Endodermal cell (in vitro differentiated cells): ENCODE data around the gene FAIM2. TPM values are rescaled to one million over a fixed set of nuclear protein-coding genes. Genes with fewer than 3 reads are reported as not detected.

ENCODE experiments used
- DNase-seq: peaks from one replicate; pipeline ENCODE4 v3.0.0-alpha.2; 2017
- H3K27ac ChIP-seq: 2 replicates; pipeline ENCODE4 v1.5.1; 2013; ENCODE audit warnings: mild to moderate bottlenecking, low read depth, low read length, moderate library complexity
- H3K27me3 ChIP-seq: 2 replicates; pipeline ENCODE4 v1.6.1; 2013; ENCODE audit warnings: mild to moderate bottlenecking, low read length, moderate library complexity; ENCODE audit not compliant: insufficient read depth, control insufficient read depth, poor library complexity, severe bottlenecking
- H3K36me3 ChIP-seq: 2 replicates; pipeline ENCODE4 v1.7.0; 2013; ENCODE audit warnings: mild to moderate bottlenecking, low read length, moderate library complexity; ENCODE audit not compliant: control insufficient read depth, insufficient read depth
- H3K4me1 ChIP-seq: one replicate; pipeline ENCODE4 v1.7.0; 2013; ENCODE audit warnings: low read length; ENCODE audit not compliant: control insufficient read depth, insufficient read depth
- H3K4me3 ChIP-seq: 2 replicates; pipeline ENCODE4 v1.5.1; 2013; ENCODE audit warnings: mild to moderate bottlenecking, low read length, moderate library complexity
- H3K9ac ChIP-seq: 2 replicates; pipeline ENCODE4 v1.6.1; 2013; ENCODE audit warnings: mild to moderate bottlenecking, low read length, moderate library complexity; ENCODE audit not compliant: poor library complexity, severe bottlenecking; ENCODE audit errors: extremely low read depth
- H3K9me3 ChIP-seq: 2 replicates; pipeline ENCODE4 v1.6.1; 2013; ENCODE audit warnings: mild to moderate bottlenecking, low read length, moderate library complexity; ENCODE audit not compliant: control insufficient read depth
- H3K27ac Mint-ChIP-seq: 2 replicates; pipeline ENCODE4 v1.8.0; 2020; ENCODE audit warnings: mixed read lengths
- H3K27me3 Mint-ChIP-seq: 2 replicates; pipeline ENCODE4 v1.8.0; 2021; ENCODE audit warnings: mild to moderate bottlenecking, mixed read lengths; ENCODE audit not compliant: insufficient read depth
- H3K36me3 Mint-ChIP-seq: 2 replicates; pipeline ENCODE4 v1.8.0; 2020; ENCODE audit warnings: low read depth, mixed read lengths
- H3K4me1 Mint-ChIP-seq: 2 replicates; pipeline ENCODE4 v1.8.0; 2020; ENCODE audit warnings: mixed read lengths
- H3K4me3 Mint-ChIP-seq: 2 replicates; pipeline ENCODE4 v1.8.0; 2020; ENCODE audit warnings: mild to moderate bottlenecking, moderate library complexity, mixed read lengths
- H3K9me3 Mint-ChIP-seq: 2 replicates; pipeline ENCODE4 v1.8.0; 2020; ENCODE audit warnings: mild to moderate bottlenecking, mixed read lengths
- WGBS, 2 experiments: methylation state at CpG; one replicate each; pipeline versions ENCODE4 v1.1.5 to v1.1.7; 2013; ENCODE audit warnings: missing lambda C conversion rate in 2 of 2, mixed read lengths in 1 of 2; ENCODE audit not compliant: insufficient coverage in 1 of 2, insufficient read length in 1 of 2; 5-methylcytosine and 5-hydroxymethylcytosine counted together
- total RNA-seq, 2 donors: library from RNA; stranded (reverse); fragmentation: NEBNext Ultra II Directional in 1 of 2; extraction: Animal tissue kit (Norgen Biotek cat#: 25700) in 1 of 2; gene quantifications; 2 replicates in 1 of 2; 3 replicates in 1 of 2; pipeline ENCODE4 v1.2.1, GENCODE V29; 2021
- TF ChIP-seq, protein P1 (sequence below): fragments of 200-600 bp; sonication (generic); conservative IDR thresholded peaks from 2 replicates; pipeline ENCODE4 v1.5.0; 2021; ENCODE audit warnings: antibody characterized with exemption, mild to moderate bottlenecking

Gene FAIM2
- total RNA-seq, 2 donors from 2014 or later, result not detected

DNA sequence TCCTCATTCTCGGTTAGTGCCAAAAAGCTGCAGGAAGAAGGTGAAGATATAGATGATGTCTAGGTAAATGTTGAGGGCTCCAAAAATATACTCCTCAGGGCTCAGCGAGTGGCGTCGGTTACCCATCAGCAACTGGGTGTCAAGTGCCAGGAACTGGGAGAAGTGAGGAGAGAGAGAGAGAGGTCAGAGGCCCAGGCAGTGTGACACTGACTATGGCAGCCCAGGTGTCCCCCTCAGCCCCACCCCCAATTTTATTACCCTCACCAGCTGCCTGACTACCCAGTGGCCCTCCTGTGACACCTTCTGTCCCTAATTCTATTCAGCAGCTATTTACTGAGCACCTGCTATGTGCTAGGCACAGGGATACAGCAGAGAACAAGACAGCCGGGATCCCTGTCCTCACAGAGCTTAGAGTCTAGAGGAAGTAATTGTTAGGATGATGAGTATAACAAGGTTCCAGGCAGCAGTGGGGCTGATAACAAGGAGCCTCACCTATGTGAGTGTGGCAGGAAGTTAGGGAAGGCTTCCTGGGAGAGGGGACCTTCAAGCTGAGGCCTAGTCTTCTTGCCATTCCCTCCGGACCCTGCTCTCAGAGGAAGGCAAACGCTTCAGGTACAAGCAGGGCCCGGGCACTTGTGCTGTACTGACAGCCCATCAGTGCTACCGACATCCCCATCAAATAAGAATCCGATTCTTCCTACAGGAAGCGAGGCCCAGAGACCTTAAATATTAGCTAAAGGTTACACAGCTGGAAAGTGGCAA lies 33.0 kb downstream of the FAIM2 start:
- H3K27me3 Mint-ChIP-seq, result peaks cover 14% of the 10 kb centered on the region
- H3K36me3 ChIP-seq, result no peaks in the 10 kb centered on the region
- no peak overlapping the region for H3K4me3 Mint-ChIP-seq
- no peaks in the 10 kb centered on the region for H3K4me1 ChIP-seq
- TF ChIP-seq, protein P1, sequence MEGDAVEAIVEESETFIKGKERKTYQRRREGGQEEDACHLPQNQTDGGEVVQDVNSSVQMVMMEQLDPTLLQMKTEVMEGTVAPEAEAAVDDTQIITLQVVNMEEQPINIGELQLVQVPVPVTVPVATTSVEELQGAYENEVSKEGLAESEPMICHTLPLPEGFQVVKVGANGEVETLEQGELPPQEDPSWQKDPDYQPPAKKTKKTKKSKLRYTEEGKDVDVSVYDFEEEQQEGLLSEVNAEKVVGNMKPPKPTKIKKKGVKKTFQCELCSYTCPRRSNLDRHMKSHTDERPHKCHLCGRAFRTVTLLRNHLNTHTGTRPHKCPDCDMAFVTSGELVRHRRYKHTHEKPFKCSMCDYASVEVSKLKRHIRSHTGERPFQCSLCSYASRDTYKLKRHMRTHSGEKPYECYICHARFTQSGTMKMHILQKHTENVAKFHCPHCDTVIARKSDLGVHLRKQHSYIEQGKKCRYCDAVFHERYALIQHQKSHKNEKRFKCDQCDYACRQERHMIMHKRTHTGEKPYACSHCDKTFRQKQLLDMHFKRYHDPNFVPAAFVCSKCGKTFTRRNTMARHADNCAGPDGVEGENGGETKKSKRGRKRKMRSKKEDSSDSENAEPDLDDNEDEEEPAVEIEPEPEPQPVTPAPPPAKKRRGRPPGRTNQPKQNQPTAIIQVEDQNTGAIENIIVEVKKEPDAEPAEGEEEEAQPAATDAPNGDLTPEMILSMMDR, result no peak
- H3K9me3 Mint-ChIP-seq, result no peaks in the 10 kb centered on the region
- DNase-seq, result peak; percentile 37
- no peak overlapping the region for H3K9ac ChIP-seq
- H3K27ac ChIP-seq, result no peak overlapping the region
- peaks cover 5% of the 10 kb centered on the region for H3K4me1 Mint-ChIP-seq
- H3K4me3 ChIP-seq, result no peak overlapping the region
- WGBS, 2 experiments, result 92 to 93% methylated on average over 8 to 11 of the region's 11 CpGs
- H3K9me3 ChIP-seq, result no peaks in the 10 kb centered on the region
- H3K27ac Mint-ChIP-seq, result no peak overlapping the region
- no peaks in the 10 kb centered on the region for H3K36me3 Mint-ChIP-seq
- H3K27me3 ChIP-seq, result no peaks in the 10 kb centered on the region

DNA sequence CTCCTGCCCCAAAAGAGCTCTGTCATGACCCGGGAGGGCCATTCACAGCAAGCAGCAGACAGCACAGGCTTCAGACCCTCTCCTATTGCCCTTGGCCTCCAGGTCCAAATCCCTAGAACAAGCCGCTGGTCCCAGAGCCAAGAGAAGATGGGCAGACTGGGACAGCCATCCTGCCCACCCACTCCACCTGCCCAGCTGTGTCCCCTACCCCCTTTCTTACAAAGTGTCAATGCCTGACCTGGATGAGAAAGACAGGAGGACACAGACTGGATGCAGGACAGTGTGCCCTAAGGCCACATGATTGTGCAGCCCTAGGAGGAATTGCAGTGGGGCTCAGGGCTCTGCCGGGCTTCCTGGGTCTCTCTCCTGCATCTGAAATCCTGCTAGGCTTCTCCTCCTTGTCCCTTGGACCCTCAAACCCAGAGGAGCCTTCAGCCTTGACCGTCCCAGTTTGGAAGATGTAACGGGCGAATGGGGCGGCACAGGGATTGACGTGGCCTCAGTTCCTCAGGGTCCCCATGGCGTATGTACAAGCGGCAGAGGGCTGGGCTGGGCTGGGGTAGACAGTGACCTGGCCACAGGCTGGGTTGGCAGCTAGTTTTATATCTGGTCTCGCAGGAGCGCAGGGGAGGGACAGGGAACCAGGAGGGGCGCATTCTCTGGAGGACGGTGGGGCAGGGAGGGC lies 33.7 kb downstream of the FAIM2 start:
- Mint-ChIP-seq H3K27ac (no peak overlapping the region), H3K9me3 (no peaks in the 10 kb centered on the region), H3K27me3 (peaks cover 19% of the 10 kb centered on the region), H3K4me1 (peaks cover 5% of the 10 kb centered on the region), H3K4me3 (no peak overlapping the region), H3K36me3 (no peaks in the 10 kb centered on the region)
- Histone ChIP-seq H3K4me1 (no peaks in the 10 kb centered on the region), H3K27me3 (no peaks in the 10 kb centered on the region), H3K9me3 (no peaks in the 10 kb centered on the region), H3K9ac (no peak overlapping the region), H3K27ac (no peak overlapping the region), H3K36me3 (no peaks in the 10 kb centered on the region), H3K4me3 (no peak overlapping the region)
- WGBS, 2 experiments, result 93 to 97% methylated on average over 12 to 14 of the region's 14 CpGs
- TF ChIP-seq, protein P1, result no peak
- peak; percentile 43 for DNase-seq

DNA sequence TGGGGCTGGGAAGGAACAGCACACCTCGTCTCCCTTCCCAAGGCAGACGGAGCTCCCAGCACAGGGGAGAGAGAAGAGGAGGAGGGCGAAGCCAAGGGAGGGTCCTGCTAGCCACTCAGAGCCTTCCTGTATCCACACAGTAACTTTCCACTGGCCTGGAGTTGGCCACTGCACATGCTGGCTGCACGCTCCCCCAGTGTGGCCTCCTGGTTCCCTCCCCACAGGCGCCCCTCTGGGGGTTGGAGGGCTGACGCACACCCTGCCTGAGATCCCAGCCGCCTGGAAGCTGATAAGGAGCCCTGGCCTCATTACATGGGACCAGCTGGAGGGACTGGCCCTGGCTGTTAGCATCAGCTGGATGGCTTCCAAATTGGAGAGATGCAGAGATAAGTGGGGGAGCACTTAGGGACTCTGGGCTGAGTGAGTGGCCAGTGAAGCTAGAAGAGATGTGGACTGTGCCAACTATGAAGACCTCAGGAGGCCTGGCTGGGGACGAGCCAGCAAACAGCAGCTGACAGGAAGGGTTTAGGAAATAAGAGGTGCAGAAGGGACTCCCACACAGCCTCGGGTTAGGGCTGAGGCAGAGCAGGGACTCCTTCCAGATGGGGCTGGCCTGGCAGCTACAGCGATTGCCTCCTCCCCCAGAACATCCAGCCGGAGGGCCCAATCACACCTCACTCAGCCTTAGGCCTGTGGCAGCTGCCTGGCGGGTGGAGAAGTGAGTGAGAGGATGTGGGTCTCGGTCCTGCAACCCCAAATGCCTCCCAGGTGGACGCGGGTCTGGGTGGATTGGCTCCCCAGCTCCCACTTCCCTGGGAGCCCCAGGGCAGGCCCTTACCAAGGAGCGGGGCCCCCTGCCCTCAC lies 34.5 kb downstream of the FAIM2 start:
- TF ChIP-seq, protein P1, result no peak
- Mint-ChIP-seq H3K27ac (no peak overlapping the region), H3K36me3 (no peaks in the 10 kb centered on the region), H3K27me3 (peaks cover 27% of the 10 kb centered on the region), H3K9me3 (no peaks in the 10 kb centered on the region), H3K4me1 (peaks cover 5% of the 10 kb centered on the region), H3K4me3 (no peak overlapping the region)
- Histone ChIP-seq H3K4me1 (no peaks in the 10 kb centered on the region), H3K9ac (no peak overlapping the region), H3K36me3 (no peaks in the 10 kb centered on the region), H3K27me3 (no peaks in the 10 kb centered on the region), H3K9me3 (no peaks in the 10 kb centered on the region), H3K4me3 (no peak overlapping the region), H3K27ac (no peak overlapping the region)
- peak; percentile 54 for DNase-seq
- 82 to 84% methylated on average over 7 to 16 of the region's 16 CpGs for WGBS, 2 experiments
